ENCODE results near the gene ULK4. TPM values are rescaled to one million over a fixed set of nuclear protein-coding genes. Genes with fewer than 3 reads are reported as not detected.

The ULK4 gene
- total RNA-seq, 1 experiment from 2014 or later = 14.3 TPM

DNA sequence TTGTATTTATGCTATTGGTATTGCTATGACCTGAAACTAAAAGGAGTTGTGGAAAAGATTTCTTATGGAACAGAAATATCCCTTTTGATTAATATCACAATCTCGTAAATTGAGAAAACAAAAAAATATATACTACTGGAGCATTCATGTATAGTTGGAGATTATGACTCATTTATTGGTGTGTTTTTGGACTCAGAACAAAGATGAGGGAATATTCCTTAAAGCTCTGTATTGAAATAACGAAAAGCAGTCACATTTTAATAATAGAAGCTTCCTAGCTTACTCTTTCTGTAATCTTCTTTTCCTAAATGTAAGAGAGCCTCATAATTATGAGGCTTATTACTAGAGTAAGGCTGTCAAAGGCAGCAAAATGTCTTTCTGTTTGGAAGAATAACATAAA, 748.3 kb downstream of the ULK4 start:
- CTCF ChIA-PET = no interaction called here
- Histone ChIP-seq H3K4me1 (ENCODE audit: control insufficient read depth, insufficient read depth, low read length) (peaks cover 17% of the 10 kb centered on the region; the same call in 1 of the 2 replicates), H3K4me3 (ENCODE audit: low read depth in 2 of 2, low read length in 2 of 2) (no peak overlapping the region), H3K9me3 (ENCODE audit: control insufficient read depth, insufficient read depth, low read depth, low read length) (no peaks in the 10 kb centered on the region), H3K36me3 (ENCODE audit: control insufficient read depth, insufficient read depth, low read length) (no peaks in the 10 kb centered on the region), H3K27me3 (ENCODE audit: control insufficient read depth, insufficient read depth, low read length) (no peaks in the 10 kb centered on the region), H3K27ac (ENCODE audit: low read length) (no peak overlapping the region)
- BruUV-seq (replicated peaks) = no TSS peak
- TF ChIP-seq, protein P1, sequence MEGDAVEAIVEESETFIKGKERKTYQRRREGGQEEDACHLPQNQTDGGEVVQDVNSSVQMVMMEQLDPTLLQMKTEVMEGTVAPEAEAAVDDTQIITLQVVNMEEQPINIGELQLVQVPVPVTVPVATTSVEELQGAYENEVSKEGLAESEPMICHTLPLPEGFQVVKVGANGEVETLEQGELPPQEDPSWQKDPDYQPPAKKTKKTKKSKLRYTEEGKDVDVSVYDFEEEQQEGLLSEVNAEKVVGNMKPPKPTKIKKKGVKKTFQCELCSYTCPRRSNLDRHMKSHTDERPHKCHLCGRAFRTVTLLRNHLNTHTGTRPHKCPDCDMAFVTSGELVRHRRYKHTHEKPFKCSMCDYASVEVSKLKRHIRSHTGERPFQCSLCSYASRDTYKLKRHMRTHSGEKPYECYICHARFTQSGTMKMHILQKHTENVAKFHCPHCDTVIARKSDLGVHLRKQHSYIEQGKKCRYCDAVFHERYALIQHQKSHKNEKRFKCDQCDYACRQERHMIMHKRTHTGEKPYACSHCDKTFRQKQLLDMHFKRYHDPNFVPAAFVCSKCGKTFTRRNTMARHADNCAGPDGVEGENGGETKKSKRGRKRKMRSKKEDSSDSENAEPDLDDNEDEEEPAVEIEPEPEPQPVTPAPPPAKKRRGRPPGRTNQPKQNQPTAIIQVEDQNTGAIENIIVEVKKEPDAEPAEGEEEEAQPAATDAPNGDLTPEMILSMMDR (IDR thresholded peaks at IDR 0.05) = no peak
- POLR2A ChIA-PET = no interaction called here
- DNase-seq (ENCODE audit: low read depth, low spot score) (no peak), ATAC-seq (no peak)
- in situ Hi-C loops (cut with HindIII; ENCODE audit: low pct_unique_long_range_greater_than_20kb, low sequenced_read_pairs) (no loop called here), intact Hi-C loops (cut with micrococcal nuclease; ENCODE audit: unreplicated experiment) (no loop called here)

DNA sequence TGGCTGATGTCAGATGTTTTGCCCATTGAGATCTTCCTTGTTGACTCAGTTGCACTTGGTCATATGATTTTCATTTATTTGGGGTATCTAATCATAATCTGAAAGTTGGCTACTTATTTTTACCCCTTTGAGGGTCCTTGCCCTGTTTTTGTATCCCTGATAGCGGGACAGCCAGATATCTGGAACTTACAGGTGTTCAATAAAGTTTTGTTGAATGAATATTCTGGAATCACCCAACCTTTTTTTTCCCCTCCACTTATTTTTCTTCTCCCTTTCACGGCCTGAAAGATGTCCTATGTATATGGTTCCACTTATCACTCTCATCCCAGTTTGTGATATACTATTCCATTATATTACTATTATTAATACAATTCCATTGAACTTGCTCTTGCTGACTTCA, 749.8 kb downstream of the ULK4 start:
- H3K9me3 ChIP-seq (ENCODE audit: control insufficient read depth, insufficient read depth, low read depth, low read length) = no peaks in the 10 kb centered on the region
- in situ Hi-C loops (cut with HindIII; ENCODE audit: low pct_unique_long_range_greater_than_20kb, low sequenced_read_pairs) = no loop called here
- no peak for ATAC-seq
- H3K4me3 ChIP-seq (ENCODE audit: low read depth in 2 of 2, low read length in 2 of 2) = no peak overlapping the region
- peaks cover 21% of the 10 kb centered on the region; the same call in 1 of the 2 replicates for H3K4me1 ChIP-seq (ENCODE audit: control insufficient read depth, insufficient read depth, low read length)
- BruUV-seq (replicated peaks) = no TSS peak
- POLR2A ChIA-PET = no interaction called here
- TF ChIP-seq, protein P2, sequence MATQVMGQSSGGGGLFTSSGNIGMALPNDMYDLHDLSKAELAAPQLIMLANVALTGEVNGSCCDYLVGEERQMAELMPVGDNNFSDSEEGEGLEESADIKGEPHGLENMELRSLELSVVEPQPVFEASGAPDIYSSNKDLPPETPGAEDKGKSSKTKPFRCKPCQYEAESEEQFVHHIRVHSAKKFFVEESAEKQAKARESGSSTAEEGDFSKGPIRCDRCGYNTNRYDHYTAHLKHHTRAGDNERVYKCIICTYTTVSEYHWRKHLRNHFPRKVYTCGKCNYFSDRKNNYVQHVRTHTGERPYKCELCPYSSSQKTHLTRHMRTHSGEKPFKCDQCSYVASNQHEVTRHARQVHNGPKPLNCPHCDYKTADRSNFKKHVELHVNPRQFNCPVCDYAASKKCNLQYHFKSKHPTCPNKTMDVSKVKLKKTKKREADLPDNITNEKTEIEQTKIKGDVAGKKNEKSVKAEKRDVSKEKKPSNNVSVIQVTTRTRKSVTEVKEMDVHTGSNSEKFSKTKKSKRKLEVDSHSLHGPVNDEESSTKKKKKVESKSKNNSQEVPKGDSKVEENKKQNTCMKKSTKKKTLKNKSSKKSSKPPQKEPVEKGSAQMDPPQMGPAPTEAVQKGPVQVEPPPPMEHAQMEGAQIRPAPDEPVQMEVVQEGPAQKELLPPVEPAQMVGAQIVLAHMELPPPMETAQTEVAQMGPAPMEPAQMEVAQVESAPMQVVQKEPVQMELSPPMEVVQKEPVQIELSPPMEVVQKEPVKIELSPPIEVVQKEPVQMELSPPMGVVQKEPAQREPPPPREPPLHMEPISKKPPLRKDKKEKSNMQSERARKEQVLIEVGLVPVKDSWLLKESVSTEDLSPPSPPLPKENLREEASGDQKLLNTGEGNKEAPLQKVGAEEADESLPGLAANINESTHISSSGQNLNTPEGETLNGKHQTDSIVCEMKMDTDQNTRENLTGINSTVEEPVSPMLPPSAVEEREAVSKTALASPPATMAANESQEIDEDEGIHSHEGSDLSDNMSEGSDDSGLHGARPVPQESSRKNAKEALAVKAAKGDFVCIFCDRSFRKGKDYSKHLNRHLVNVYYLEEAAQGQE (IDR thresholded peaks at IDR 0.05; ENCODE audit: insufficient read depth in 1 of 2, low read depth in 2 of 2, low read length in 1 of 2) = no peak
- no peak for TF ChIP-seq TCF7L2 (IDR thresholded peaks at IDR 0.05; ENCODE audit: low read depth, low read length)
- TF ChIP-seq, protein P1 (IDR thresholded peaks at IDR 0.05) = no peak
- no peak for TF ChIP-seq POLR2AphosphoS5 (IDR thresholded peaks at IDR 0.05; ENCODE audit: low read depth, low read length)
- TF ChIP-seq SIN3A (IDR thresholded peaks at IDR 0.05; ENCODE audit: borderline replicate concordance, insufficient read depth, low read depth, low read length) = no peak
- no peaks in the 10 kb centered on the region for H3K27me3 ChIP-seq (ENCODE audit: control insufficient read depth, insufficient read depth, low read length)
- CTCF ChIA-PET = no interaction called here
- intact Hi-C loops (cut with micrococcal nuclease; ENCODE audit: unreplicated experiment) = no loop called here
- DNase-seq (ENCODE audit: low read depth, low spot score) = no peak
- H3K27ac ChIP-seq (ENCODE audit: low read length) = no peak overlapping the region
- no peaks in the 10 kb centered on the region for H3K36me3 ChIP-seq (ENCODE audit: control insufficient read depth, insufficient read depth, low read length)

DNA sequence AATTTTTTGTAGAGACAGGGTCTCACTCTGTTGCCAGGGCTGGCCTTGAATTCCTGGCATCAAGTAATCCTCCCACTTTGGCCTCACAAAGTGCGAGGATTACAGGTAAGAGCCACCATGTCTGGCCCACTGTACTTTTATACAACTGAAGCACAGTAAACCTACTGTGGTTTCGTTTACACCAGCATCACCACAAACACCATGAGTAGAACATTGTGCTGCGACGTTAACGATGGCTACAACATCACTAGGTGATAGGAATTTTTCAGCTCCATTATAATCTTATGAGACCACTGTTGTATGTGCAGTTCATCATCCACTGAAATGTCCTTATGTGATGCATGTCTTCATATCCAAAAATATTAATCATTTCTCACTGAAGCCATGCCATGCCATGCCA, 750.9 kb downstream of the ULK4 start:
- Histone ChIP-seq H3K36me3 (ENCODE audit: control insufficient read depth, insufficient read depth, low read length) (no peaks in the 10 kb centered on the region), H3K27me3 (ENCODE audit: control insufficient read depth, insufficient read depth, low read length) (no peaks in the 10 kb centered on the region), H3K9me3 (ENCODE audit: control insufficient read depth, insufficient read depth, low read depth, low read length) (no peaks in the 10 kb centered on the region), H3K4me3 (ENCODE audit: low read depth in 2 of 2, low read length in 2 of 2) (no peak overlapping the region), H3K27ac (ENCODE audit: low read length) (no peak overlapping the region), H3K4me1 (ENCODE audit: control insufficient read depth, insufficient read depth, low read length) (peaks cover 15% of the 10 kb centered on the region; the same call in 1 of the 2 replicates)
- in situ Hi-C loops (cut with HindIII; ENCODE audit: low pct_unique_long_range_greater_than_20kb, low sequenced_read_pairs) = no loop called here
- POLR2A ChIA-PET = interaction anchor here (0.7 kb wide), 1 partner anchor 375 kb away, joined by 3 read pairs; no protein-coding TSS in a partner anchor
- ATAC-seq (no peak), DNase-seq (ENCODE audit: low read depth, low spot score) (no peak)
- TF ChIP-seq, protein P1 (IDR thresholded peaks at IDR 0.05) = no peak
- TF ChIP-seq, protein P2 (IDR thresholded peaks at IDR 0.05; ENCODE audit: insufficient read depth in 1 of 2, low read depth in 2 of 2, low read length in 1 of 2) = no peak
- TF ChIP-seq TCF7L2 (IDR thresholded peaks at IDR 0.05; ENCODE audit: low read depth, low read length) (no peak), POLR2AphosphoS5 (IDR thresholded peaks at IDR 0.05; ENCODE audit: low read depth, low read length) (no peak), SIN3A (IDR thresholded peaks at IDR 0.05; ENCODE audit: borderline replicate concordance, insufficient read depth, low read depth, low read length) (no peak)
- intact Hi-C loops (cut with micrococcal nuclease; ENCODE audit: unreplicated experiment) = no loop called here
- no TSS peak for BruUV-seq (replicated peaks)
- CTCF ChIA-PET = no interaction called here
